NCI-H146 treated with DMSO at 0.1 percent for 48 hours (cell line): ENCODE measurements around the gene GNG12.
A peak's percentile ranks its signal among the peaks of the same experiment; 100 is the strongest.

Experiments
- DNase-seq: peaks from one replicate; lab custom pipeline; 2025; ENCODE audit not compliant: unreplicated experiment; lab: John Stamatoyannopoulos, UW

The GNG12 gene

DNA sequence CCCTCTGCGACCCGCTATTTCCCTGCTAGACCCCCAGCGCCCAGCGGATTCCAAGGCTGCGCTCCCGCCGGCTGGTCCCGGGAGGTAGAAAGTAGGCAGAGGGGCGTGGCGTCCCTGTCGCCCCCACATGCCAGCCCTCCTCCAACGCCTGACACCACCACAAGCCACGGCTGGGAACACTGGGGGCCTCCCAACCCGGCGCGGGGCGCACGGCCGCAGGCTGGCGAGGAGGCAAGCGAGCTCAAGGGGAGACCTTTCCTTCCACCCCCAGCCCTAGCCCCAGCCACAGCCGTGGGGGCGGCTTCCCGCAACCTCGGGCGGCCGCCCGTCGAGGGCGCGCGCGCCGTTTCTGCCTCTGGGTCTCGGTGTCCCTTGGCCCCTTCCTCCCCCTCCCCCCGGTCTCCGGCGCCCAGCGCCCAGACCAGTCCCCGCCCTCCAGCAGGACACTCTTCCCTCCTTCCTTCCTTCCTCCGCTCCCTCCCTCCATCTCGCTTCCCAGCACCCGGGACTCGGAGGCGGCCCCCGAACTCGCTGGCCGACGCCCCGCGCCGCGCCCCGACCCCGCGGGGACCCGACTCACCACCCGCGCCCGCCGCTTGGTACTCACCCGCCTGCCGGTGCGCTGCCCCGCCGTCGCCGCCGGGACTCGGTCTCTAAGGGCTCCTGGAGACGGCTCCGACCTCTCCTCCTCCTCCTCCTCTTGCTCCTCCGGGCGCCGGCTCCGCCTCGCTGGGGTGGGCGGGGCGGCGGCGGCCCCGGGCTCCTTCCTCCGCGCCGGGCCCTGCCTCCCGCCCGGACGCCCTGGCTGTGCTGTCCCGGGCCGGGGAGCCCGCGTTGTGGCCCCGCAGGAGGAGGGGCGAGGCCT is at the start of gene GNG12:
Gene GNG12 (minus strand): TSS at position 731 of the 865 bp plus-strand sequence. CDS start 125,781 bp downstream, outside the sequence.
- peak; percentile 36 for DNase-seq

DNA sequence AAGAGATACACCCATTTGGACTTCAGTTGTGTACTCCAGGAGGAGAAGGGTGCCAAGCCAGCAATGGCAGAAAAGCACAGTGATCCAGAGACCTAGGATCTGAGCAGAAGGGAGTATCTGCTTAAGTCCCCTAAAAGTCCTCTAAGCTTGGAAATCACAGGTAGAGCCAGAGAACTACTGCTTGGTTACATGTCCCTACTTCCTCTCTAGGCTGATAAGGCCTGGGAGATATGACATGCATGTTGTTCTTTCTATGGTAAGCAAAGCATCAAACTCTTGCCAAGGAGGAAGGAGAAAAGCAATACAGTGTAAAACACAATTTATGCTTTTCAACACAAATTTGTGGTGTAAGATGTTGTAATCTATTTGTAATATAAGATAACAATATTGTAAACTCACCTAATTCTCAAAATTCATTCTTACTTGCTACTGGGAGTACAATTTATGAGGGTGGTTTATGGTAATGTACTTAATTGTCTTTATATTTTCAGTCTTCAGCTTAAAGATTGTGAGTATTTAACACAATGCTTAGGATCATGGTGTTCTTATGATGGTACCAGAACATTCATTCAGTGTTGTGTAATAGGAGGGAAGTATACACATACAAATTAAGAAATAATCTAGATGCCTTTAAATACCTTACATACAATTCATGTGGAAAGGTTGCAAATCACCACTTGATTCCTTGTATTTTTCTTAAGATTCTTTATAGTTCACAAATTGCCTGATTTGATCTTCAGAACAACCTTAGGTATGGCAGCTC is 49.1 kb upstream of the GNG12 start:
- DNase-seq, result no peak

DNA sequence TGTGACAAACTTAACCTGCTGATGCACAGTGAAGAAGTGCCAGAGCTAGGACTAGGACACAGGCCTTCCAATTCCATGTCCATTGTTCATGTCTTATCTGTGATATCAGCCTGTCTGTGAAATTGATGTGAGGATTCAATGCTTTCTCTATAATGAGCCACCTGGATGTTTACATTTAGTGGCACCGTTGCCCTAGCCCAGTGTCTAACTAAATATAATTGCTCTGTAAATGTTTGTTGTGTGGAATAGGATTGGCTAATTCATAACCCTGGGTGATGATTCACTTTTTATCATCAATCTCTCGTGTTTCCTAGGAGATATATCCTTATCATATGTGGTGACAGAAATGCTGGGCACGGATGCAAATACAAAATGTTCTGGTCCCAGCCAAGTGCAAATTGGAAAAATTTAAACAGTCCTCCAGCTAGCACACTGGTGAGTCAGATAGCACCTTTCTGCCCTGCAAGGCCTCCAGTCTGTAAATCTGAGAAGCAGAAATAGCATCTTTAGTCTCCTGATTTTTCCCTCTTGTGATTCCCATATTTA is 46.9 kb upstream of the GNG12 start:
- peak; percentile 99 for DNase-seq

DNA sequence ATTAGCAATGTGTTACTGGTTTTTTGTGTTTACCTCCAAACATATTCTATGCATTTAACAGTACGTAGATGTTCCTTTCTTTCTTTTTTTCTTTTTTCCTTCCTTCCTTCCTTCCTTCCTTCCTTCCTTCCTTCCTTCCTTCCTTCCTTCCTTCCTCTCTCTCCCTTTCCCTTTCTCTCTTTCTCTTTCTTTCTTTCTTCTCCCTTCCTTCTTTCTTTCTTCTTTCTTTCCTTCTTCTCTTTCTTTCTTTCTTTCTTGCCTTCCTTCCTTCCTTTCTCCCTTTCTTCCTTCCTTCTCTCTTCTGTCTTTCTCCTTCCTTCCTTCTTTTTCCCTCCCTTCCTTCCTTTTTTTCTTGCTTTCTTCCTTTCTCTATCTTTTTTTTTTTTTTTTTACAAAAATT is 46.2 kb upstream of the GNG12 start:
- DNase-seq, result no peak

DNA sequence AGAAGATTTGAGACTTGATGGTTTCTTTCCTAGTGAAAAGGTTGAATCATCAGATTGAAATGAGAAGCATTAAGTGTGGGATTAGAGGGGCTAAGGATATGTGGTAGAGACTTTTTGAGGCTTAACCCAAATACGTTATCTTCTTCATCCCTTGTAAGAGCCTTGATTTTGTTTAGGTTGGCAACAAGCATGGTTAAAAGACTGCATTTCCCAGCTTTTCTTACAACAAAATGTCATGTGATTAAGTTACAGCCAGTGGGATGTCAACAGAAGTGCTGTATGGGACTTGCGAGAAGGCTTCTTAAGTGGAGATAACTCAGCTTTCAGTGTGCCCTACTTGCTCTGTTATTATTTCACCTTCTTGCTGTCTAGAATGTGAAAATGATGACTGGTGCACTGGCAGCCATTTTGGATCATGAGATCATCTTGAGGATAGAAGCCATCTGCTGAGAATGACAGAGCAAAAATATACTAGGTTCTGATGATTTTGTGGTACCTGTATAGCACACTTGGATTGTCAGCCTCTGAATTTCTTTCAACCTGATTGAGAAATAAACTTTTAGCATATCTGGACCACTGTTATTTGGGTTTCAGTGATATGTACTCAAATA is 41.3 kb upstream of the GNG12 start:
- DNase-seq, result no peak

DNA sequence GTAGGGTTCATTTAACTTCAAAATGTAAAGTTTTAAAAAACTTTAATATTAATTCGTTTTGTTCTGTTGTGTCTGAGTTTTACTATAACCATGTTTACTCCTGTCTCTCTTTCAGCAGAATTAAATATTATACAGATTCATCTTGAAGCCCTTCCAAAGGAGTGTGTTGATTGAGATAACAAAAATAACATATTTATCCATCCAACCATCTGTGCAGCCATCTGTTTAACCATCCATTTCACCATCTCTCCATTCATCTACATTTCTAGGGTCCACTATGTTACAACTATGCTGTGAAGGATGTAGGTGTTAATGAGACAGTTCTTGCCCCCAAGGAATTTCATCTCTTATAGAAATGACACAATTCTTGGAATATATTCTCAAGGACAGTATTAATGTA is 36.0 kb upstream of the GNG12 start:
- no peak for DNase-seq

DNA sequence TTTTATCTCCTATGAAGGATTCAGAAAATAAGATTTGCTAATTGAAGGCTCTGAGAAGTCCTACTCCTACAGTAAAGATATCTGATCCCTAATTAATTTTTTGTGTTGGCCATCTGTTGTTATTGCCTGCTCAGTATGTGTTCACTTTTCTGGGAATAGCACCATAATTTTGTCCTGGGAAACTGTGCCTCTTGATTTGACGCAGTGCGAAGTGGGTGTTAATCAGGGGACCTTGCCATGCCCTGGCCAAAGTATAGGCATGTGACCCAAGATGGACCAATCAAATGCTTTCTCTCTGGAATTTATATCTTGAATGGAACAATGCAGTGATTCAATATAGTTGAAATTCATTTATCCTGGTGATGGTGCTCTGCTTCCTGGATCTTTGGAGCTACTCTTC is 30.4 kb upstream of the GNG12 start:
- DNase-seq, result no peak

DNA sequence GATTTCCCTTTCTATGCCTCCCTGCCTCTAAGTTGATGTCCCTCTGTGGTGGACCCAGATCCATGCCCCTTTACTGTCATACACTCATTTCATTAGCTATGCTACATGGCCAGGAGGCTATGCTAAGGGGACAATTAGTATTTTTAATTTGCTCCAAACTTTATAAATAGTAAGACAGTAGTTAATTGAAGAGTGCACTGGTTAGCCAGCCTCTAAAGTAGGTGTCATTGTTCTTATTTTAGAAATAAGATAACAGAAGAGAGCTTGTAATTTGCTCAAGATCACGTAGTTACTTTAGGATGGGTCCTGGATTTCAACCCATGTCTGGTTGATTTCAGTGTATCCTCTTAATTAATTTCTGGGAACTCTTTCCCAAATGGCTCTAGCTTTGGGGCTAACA is 29.4 kb upstream of the GNG12 start:
- no peak for DNase-seq

DNA sequence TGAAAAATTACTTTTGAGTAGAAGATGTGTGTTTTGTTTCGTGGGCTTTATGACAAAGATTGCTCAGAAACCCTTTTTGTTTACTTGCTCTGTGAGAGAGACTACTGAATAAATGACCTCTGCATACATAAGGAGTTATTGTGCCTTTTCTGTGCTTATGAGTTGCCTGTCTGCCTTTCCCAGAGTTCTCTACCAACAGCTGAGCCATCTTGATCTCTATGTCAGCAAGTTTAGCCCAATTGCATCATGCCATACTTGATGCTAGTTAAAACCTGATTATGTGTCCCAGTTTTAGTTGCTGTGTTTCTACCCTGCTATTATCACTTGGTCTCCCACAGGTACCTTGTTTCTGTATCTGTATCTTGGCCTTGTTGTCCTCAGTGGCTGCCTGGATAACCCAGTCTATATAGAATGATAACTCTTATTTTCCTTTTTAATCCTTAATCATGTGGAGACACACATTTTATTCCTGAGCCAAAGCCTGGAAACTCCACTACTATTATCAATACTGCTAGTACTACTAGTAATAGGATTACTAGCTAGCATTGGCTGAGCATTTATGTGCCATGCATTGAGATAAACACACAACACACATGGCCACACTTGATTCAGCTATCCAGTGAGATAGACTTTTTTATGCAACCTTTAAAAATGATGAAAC is 28.7 kb upstream of the GNG12 start:
- DNase-seq, result no peak

DNA sequence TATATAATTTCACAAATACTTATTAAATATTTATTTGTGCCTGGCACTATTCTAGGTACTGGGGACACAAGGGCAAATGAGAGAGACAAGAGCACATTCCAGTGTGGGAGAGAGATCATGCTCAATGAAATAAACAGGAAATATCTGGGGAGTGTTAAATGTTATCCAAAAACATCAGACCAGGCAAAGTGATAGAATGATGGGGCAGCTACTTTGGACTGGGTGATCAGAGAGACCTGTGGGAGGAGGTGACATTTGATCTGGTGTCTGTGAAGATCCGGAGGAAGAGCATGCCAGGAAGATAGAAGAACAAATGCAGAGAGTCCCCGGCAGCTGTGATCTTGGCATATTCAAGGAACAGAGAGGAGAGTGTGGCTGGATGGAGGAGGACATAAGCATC is 27.5 kb upstream of the GNG12 start:
- no peak for DNase-seq

DNA sequence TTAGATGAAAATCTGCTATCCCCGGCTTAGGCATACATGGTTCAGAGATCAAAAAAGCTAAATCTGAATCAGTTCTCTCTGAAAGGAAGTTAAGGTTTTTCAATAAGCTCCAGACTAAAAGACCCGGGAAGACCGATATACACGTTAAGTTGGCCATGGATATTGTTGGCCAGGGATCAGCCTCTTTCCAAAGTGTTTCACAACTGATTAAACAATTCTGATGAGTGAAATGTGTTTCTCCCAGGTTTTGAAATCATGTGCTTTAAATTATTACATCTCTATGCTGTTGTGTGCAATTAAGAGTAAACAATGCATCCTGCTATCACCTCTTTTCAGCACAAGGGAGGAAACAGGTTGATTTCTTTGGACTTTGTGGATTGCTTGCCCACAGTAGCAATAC is 23.7 kb upstream of the GNG12 start:
- no peak for DNase-seq

DNA sequence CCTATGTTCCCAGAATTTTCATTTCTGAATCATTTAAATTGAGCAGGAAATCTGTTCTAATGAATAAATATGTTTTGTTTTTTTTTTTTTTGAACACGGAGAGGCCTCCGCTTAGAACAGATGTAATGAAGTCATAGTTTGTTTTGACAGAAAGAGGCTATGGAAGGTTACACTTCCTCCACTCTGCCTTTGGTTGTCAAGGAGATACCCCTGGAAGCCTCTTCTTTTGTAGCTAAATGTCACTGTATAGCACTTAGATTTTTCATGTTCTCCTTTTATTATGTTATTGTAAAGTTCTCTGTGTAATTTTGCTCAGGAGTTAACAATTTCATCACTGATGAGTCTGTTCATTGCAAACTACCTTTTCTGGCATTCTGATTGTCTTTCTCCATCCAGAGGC is 22.7 kb upstream of the GNG12 start:
- peak; percentile 29 for DNase-seq

DNA sequence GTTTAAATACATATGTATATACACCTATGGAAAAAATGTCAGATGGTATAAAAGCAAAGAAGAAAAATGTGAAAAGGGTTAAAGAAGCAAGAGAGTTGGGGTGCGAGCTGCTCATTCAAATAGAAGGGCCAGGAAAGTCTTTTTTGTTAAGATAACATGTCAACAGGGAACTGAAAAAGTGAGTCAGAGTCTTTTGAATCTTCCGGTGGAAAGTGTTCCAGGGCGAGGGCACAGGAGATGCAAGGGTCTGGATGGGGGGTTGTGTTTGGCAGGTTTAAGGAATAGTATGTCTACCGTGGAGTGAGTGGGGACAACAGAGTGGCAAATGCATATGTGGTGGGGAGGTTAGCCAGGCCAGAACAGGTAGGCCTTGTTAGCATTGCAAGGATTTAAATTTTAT is 22.2 kb upstream of the GNG12 start:
- DNase-seq, result no peak

DNA sequence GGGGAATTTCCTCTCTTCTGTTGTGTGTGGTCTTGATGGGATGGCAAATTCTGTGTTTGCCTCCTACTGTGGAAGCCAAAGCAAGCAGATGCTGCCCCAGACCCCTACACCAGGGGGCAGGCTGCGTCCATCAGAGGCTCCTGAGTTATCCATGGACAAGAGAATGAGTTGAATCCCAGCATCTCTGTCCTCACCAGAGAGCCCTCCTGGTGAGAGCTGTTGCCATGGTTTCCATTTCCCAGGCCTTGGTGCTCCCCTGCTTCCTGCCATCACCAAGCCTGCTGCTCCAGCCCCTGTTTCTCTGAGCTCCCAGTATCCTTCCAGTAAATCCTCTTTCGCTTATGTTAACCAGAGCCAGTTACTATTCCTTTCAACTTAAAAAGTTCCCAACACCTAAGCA is 20.4 kb upstream of the GNG12 start:
- DNase-seq, result peak; percentile 91

DNA sequence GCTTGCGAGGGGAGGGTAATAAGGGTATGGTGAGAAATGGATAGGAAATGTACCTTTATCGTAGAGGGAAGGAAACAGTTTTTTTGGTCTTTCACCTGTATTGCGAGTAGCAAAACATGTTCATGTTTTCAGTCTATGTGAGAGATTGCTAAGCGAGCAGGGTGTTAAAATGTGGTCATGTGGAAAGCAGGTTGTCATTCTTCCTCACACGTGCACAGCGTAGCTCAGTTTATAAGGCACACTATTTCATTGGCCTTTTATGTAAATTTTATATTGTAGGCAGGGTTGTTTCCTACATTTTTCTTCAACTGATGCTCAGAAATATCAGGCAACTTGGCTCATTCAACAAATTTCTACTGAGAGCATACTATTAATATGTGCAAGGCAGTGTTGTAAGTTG is 18.5 kb upstream of the GNG12 start:
- DNase-seq, result no peak

DNA sequence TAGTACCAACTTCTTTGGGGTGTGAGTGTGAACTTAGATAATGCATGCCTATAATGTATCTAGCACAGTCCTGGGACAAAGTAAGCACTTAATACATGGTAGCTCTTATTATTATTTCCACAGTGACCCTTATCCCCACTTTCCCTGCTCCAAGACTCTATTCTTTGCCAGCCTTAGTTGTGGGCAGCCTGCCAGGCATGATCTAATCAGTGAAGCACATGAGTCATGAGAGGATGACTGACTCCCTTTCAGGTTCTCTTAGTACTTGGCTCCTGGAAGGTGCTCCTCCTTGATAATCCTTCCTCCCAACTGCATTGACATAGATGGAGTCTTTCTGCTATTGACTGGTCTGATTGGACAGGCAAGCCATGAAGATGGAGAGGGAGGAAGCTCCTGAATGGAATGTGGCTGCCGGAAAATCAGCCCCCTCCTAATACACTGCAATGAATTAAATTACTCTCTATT is 17.4 kb upstream of the GNG12 start:
- peak; percentile 33 for DNase-seq

DNA sequence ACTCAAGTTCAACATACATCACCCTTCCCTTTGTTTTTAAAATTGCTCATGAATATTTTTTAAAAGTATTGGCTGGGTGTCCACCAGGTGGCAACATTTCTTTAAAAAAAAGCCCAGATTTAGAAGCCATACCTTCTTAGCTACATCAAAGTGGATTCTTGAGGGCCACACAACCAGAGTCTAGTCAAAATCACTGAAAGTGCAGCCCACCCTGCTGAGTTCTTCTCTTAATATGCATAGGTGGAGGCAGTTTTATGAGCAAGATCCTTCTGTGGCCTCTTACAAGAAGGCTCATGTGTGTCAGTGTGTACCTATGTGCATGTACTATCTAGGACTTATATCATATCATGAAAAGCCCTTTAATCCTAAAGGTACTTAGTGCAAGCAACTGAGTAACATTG is 16.9 kb upstream of the GNG12 start:
- DNase-seq, result peak; percentile 57

DNA sequence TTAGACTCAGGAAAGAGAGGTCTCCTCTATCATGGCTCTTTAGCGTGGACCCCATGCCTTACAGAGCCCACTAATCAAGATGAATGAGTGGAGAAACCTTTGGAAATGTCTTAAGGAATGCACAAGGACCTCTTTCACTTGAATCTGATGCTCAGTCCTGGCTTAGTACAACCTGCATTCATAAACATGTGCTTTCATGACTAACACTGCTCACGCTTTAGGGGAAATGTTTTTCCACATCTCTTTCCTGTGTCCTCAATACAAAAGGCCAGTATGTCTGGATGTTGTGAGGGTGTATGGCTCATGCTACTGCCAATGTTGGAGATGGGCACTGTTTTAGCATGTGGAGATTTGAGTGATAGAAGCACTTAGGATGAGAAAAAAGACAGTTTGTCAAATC is 14.2 kb upstream of the GNG12 start:
- no peak for DNase-seq

DNA sequence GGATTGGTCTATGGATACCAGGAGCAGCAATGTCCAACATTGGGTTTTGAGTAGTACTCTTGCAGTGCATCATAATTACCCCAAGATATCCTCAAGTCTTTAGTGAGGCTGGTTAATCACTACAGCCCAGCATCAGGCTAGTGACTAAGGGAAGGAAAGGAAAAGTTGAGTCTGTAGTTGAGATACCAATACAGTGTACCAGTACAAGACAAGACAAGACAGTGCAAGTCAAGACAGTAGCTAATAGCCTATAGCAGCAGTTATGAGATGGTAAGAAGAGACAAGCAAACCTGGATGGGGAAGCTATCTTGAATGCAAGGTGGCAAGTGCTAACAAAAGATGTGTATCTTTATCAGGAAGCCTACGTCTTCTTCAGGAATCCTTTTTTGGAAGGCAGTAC is 13.3 kb upstream of the GNG12 start:
- DNase-seq, result no peak

DNA sequence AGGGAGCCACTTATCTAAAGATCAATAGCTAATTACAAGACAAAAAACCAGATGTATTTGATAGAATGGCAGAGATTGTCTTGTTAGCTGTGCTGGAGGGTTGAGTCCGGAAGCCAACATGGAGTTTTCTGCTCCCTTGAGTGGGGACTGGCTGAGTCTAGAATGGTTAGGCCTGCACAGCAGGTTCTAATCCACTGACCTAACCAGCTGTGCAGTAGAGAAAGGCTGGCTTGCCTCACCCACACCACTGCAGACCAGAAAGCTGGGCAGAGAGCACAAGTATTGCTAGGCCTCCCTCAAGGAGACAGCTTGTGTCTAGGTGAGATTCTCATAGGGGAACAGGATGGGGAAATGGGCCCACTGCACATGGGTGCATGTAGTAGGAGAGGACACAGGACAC is 11.7 kb upstream of the GNG12 start:
- DNase-seq, result no peak

DNA sequence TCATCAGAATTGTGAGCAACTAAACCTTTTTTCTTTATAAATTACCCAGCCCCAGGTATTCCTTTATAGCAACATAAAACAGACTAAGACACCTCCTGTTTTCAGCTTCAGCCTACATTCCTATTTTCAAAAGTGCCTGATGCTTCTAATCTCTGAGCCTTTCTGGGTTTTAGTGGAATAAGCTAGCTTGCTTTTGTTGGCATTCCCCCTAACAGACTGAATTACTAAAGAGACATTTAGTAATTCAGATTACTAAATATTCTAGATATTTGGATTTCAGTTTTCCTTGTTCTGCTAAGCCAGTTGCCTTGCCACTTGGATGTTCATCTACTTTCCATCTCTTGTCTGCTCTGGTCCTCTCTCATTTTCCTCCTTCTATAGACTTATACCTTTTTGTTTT is 10.5 kb upstream of the GNG12 start:
- DNase-seq, result no peak
